ENCODE measurements around the gene CIAO2B.

Gene CIAO2B

GRCh38 chr16:66921729-66922450 lies 12.3 kb downstream of the CIAO2B start:
- Histone ChIP-seq H3K27me3 (replicated peaks in 2 of 5; ENCODE audit: control insufficient read depth in 4 of 5, insufficient read depth in 5 of 5, low read length in 4 of 5) (peaks cover 0 to 60% (median 33%) of the 10 kb centered on the region in 5 experiments), H3K9me3 (ENCODE audit: control extremely low read depth in 1 of 5, control insufficient read depth in 4 of 5, insufficient read depth in 2 of 5, low read depth in 1 of 5, low read length in 4 of 5) (no peaks in the 10 kb centered on the region), H3K4me1 (ENCODE audit: control extremely low read depth in 1 of 4, control insufficient read depth in 4 of 4, insufficient read depth in 4 of 4, low read length in 3 of 4) (peaks cover 0 to 13% (median 11%) of the 10 kb centered on the region in 4 experiments), H3K36me3 (ENCODE audit: control insufficient read depth in 4 of 4, insufficient read depth in 4 of 4, low read length in 3 of 4) (no peaks in the 10 kb centered on the region), H3K4me3 (ENCODE audit: control insufficient read depth in 1 of 7, extremely low read depth in 1 of 7, insufficient read depth in 4 of 7, low read depth in 2 of 7, low read length in 6 of 7) (no peak overlapping the region), H3K27ac (ENCODE audit: insufficient read depth in 1 of 2, low read depth in 1 of 2, low read length in 2 of 2, poor library complexity in 1 of 2, severe bottlenecking in 2 of 2) (no peak overlapping the region)
- ChIA-PET POLR2A (no interaction called here), CTCF (interaction anchor here (1.5 to 20.4 kb wide), 4 partner anchors 9 to 182 kb away, joined by 3 to 473 read pairs (median 6); partner anchors contain the start of gene CIAO2B)
- 74% methylated on average over 42 of the region's 42 CpGs for WGBS (ENCODE audit: insufficient coverage)
- DNase-seq = no peak

GRCh38 chr16:66920924-66921680 lies 13.1 kb downstream of the CIAO2B start:
- ChIA-PET CTCF (interaction anchor here (1.4 to 20.4 kb wide), 6 partner anchors 10 to 182 kb away, joined by 3 to 473 read pairs (median 5); partner anchors contain the start of genes CIAO2B and NAE1), POLR2A (no interaction called here)
- Histone ChIP-seq H3K36me3 (ENCODE audit: control insufficient read depth in 4 of 4, insufficient read depth in 4 of 4, low read length in 3 of 4) (no peaks in the 10 kb centered on the region), H3K27me3 (replicated peaks in 2 of 5; ENCODE audit: control insufficient read depth in 4 of 5, insufficient read depth in 5 of 5, low read length in 4 of 5) (peaks cover 0 to 52% (median 33%) of the 10 kb centered on the region in 5 experiments), H3K27ac (ENCODE audit: insufficient read depth in 1 of 2, low read depth in 1 of 2, low read length in 2 of 2, poor library complexity in 1 of 2, severe bottlenecking in 2 of 2) (no peak overlapping the region), H3K9me3 (ENCODE audit: control extremely low read depth in 1 of 5, control insufficient read depth in 4 of 5, insufficient read depth in 2 of 5, low read depth in 1 of 5, low read length in 4 of 5) (no peaks in the 10 kb centered on the region), H3K4me1 (ENCODE audit: control extremely low read depth in 1 of 4, control insufficient read depth in 4 of 4, insufficient read depth in 4 of 4, low read length in 3 of 4) (peaks cover 0 to 12% (median 10%) of the 10 kb centered on the region in 4 experiments), H3K4me3 (ENCODE audit: control insufficient read depth in 1 of 7, extremely low read depth in 1 of 7, insufficient read depth in 4 of 7, low read depth in 2 of 7, low read length in 6 of 7) (no peak overlapping the region)
- no peak for DNase-seq
- 89% methylated on average over 9 of the region's 9 CpGs for WGBS (ENCODE audit: insufficient coverage)

GRCh38 chr16:66920299-66920590 lies 14.0 kb downstream of the CIAO2B start:
- peaks cover 0 to 7% (median 7%) of the 10 kb centered on the region in 4 experiments for H3K4me1 ChIP-seq (ENCODE audit: control extremely low read depth in 1 of 4, control insufficient read depth in 4 of 4, insufficient read depth in 4 of 4, low read length in 3 of 4)
- no peak overlapping the region for H3K27ac ChIP-seq (ENCODE audit: insufficient read depth in 1 of 2, low read depth in 1 of 2, low read length in 2 of 2, poor library complexity in 1 of 2, severe bottlenecking in 2 of 2)
- no peaks in the 10 kb centered on the region for H3K9me3 ChIP-seq (ENCODE audit: control extremely low read depth in 1 of 5, control insufficient read depth in 4 of 5, insufficient read depth in 2 of 5, low read depth in 1 of 5, low read length in 4 of 5)
- ChIA-PET CTCF (interaction anchor here (1.4 to 20.4 kb wide), 7 partner anchors 11 to 183 kb away, joined by 3 to 473 read pairs (median 6); partner anchors contain the start of genes CIAO2B and NAE1), POLR2A (interaction anchor here (0.6 kb wide), 1 partner anchor 30 kb away, joined by 3 read pairs; no protein-coding TSS in a partner anchor)
- DNase-seq = no peak
- 50% methylated on average over 2 of the region's 2 CpGs for WGBS (ENCODE audit: insufficient coverage)
- H3K36me3 ChIP-seq (ENCODE audit: control insufficient read depth in 4 of 4, insufficient read depth in 4 of 4, low read length in 3 of 4) = no peaks in the 10 kb centered on the region
- no peak overlapping the region for H3K4me3 ChIP-seq (ENCODE audit: control insufficient read depth in 1 of 7, extremely low read depth in 1 of 7, insufficient read depth in 4 of 7, low read depth in 2 of 7, low read length in 6 of 7)
- H3K27me3 ChIP-seq (replicated peaks in 2 of 5; ENCODE audit: control insufficient read depth in 4 of 5, insufficient read depth in 5 of 5, low read length in 4 of 5) = peaks cover 0 to 43% (median 28%) of the 10 kb centered on the region in 5 experiments

- H3K27me3 ChIP-seq (replicated peaks in 2 of 5; ENCODE audit: control insufficient read depth in 4 of 5, insufficient read depth in 5 of 5, low read length in 4 of 5) = peaks cover 0 to 39% (median 28%) of the 10 kb centered on the region in 5 experiments
- no peak overlapping the region for H3K4me3 ChIP-seq (ENCODE audit: control insufficient read depth in 1 of 7, extremely low read depth in 1 of 7, insufficient read depth in 4 of 7, low read depth in 2 of 7, low read length in 6 of 7)
- DNase-seq = no peak
- POLR2A ChIA-PET = interaction anchor here (0.6 kb wide), 1 partner anchor 29 kb away, joined by 3 read pairs; no protein-coding TSS in a partner anchor
- H3K9me3 ChIP-seq (ENCODE audit: control extremely low read depth in 1 of 5, control insufficient read depth in 4 of 5, insufficient read depth in 2 of 5, low read depth in 1 of 5, low read length in 4 of 5) = no peaks in the 10 kb centered on the region
- 100% methylated on average over 3 of the region's 5 CpGs for WGBS (ENCODE audit: insufficient coverage)
- H3K4me1 ChIP-seq (ENCODE audit: control extremely low read depth in 1 of 4, control insufficient read depth in 4 of 4, insufficient read depth in 4 of 4, low read length in 3 of 4) = peaks cover 0 to 2% (median 2%) of the 10 kb centered on the region in 4 experiments
- CTCF ChIA-PET = interaction anchor here (0.7 to 20.4 kb wide), 7 partner anchors 9 to 184 kb away, joined by 3 to 473 read pairs (median 4); partner anchors contain the start of genes CIAO2B and NAE1
- H3K36me3 ChIP-seq (ENCODE audit: control insufficient read depth in 4 of 4, insufficient read depth in 4 of 4, low read length in 3 of 4) = no peaks in the 10 kb centered on the region
- no peak overlapping the region for H3K27ac ChIP-seq (ENCODE audit: insufficient read depth in 1 of 2, low read depth in 1 of 2, low read length in 2 of 2, poor library complexity in 1 of 2, severe bottlenecking in 2 of 2)
These were observed 14.5 kb downstream of the CIAO2B start for GRCh38 chr16:66919569-66920298.

GRCh38 chr16:66918803-66919568 lies 15.2 kb downstream of the CIAO2B start, which contains the start of gene CDH16:
TSS of gene CDH16 (minus strand) at chr16:66918885. CDS start at chr16:66918065, 820 bp downstream.
- Histone ChIP-seq H3K4me1 (ENCODE audit: control extremely low read depth in 1 of 4, control insufficient read depth in 4 of 4, insufficient read depth in 4 of 4, low read length in 3 of 4) (no peaks in the 10 kb centered on the region), H3K36me3 (ENCODE audit: control insufficient read depth in 4 of 4, insufficient read depth in 4 of 4, low read length in 3 of 4) (no peaks in the 10 kb centered on the region), H3K4me3 (ENCODE audit: control insufficient read depth in 1 of 7, extremely low read depth in 1 of 7, insufficient read depth in 4 of 7, low read depth in 2 of 7, low read length in 6 of 7) (no peak within 1 kb of the TSS), H3K27me3 (replicated peaks in 2 of 5; ENCODE audit: control insufficient read depth in 4 of 5, insufficient read depth in 5 of 5, low read length in 4 of 5) (peaks cover 0 to 32% (median 25%) of the 10 kb centered on the region in 5 experiments), H3K9me3 (ENCODE audit: control extremely low read depth in 1 of 5, control insufficient read depth in 4 of 5, insufficient read depth in 2 of 5, low read depth in 1 of 5, low read length in 4 of 5) (no peaks in the 10 kb centered on the region), H3K27ac (ENCODE audit: insufficient read depth in 1 of 2, low read depth in 1 of 2, low read length in 2 of 2, poor library complexity in 1 of 2, severe bottlenecking in 2 of 2) (no peak within 1 kb of the TSS)
- WGBS (ENCODE audit: insufficient coverage) = 92% methylated on average over 6 of the region's 7 CpGs
- DNase-seq = no peak
- ChIA-PET CTCF (interaction anchor here (0.7 to 20.4 kb wide), 7 partner anchors 8 to 88 kb away, joined by 3 to 473 read pairs (median 4); partner anchors contain the start of genes CIAO2B and NAE1), POLR2A (no interaction called here)

GRCh38 chr16:66918355-66918754 lies 15.8 kb downstream of the CIAO2B start:
- no peak for DNase-seq
- no peaks in the 10 kb centered on the region for H3K9me3 ChIP-seq (ENCODE audit: control extremely low read depth in 1 of 5, control insufficient read depth in 4 of 5, insufficient read depth in 2 of 5, low read depth in 1 of 5, low read length in 4 of 5)
- POLR2A ChIA-PET = no interaction called here
- H3K27me3 ChIP-seq (replicated peaks in 2 of 5; ENCODE audit: control insufficient read depth in 4 of 5, insufficient read depth in 5 of 5, low read length in 4 of 5) = peaks cover 0 to 25% (median 20%) of the 10 kb centered on the region in 5 experiments
- WGBS (ENCODE audit: insufficient coverage) = 91% methylated on average over 5 of the region's 6 CpGs
- CTCF ChIA-PET = interaction anchor here (0.9 to 20.4 kb wide), 5 partner anchors 9 to 268 kb away, joined by 3 to 473 read pairs (median 3); no protein-coding TSS in a partner anchor
- H3K27ac ChIP-seq (ENCODE audit: insufficient read depth in 1 of 2, low read depth in 1 of 2, low read length in 2 of 2, poor library complexity in 1 of 2, severe bottlenecking in 2 of 2) = no peak overlapping the region
- H3K36me3 ChIP-seq (ENCODE audit: control insufficient read depth in 4 of 4, insufficient read depth in 4 of 4, low read length in 3 of 4) = no peaks in the 10 kb centered on the region
- H3K4me1 ChIP-seq (ENCODE audit: control extremely low read depth in 1 of 4, control insufficient read depth in 4 of 4, insufficient read depth in 4 of 4, low read length in 3 of 4) = no peaks in the 10 kb centered on the region
- H3K4me3 ChIP-seq (ENCODE audit: control insufficient read depth in 1 of 7, extremely low read depth in 1 of 7, insufficient read depth in 4 of 7, low read depth in 2 of 7, low read length in 6 of 7) = no peak overlapping the region
